Activated CD8-positive, alpha-beta memory T cell treated with anti-CD3 and anti-CD28 coated beads for 4 hours (primary cell): ENCODE data around the gene BBS9.
"Not testable (repeated sequence)": the region's sequence is repeated elsewhere in the genome, so short reads cannot be mapped to it uniquely, and the experiment has no call there.

Experiments used
- DNase-seq, 2 donors: peaks; one replicate each; pipeline ENCODE4 v3.0.0-alpha.2; 2020; ENCODE audit warnings: low read depth in 2 of 2

Gene BBS9

DNA sequence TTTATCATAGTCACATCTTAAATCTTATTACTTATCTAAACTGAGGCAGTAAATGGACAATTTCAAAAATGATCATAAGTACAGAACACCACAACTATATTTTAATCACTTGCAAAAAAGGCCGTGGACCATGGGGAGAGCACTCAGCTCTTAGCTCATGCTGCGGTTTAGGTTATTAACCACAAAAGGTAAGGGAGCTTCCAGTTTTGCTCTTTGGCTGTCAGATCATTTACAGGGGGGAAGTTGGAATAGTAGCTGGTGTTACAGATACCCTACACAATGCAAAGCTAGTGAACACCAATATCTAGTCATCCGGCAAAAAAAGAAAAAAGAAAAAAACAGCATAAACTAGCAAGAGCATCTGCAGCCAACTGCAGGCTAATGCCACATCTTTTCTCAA lies 147.0 kb downstream of the BBS9 start:
- DNase-seq: no peak

DNA sequence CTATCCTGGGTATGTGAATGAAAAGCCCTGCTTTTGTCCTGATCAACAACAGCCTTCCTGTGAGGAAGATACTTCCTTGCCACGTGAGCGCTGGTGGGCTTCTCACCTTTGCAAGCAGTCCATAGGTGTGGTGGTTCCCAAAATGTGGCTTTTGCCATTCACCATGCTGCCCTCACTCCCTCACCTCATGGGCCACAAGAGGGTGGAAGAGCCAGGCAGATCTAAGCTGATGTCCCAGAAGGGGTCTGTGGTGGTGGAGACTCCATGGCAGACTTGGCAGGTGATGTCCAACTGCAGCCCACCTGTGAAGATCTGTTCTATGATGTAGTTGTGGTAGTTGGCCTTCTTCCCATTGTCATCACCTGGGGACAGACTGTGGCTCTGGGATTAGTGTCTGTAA lies 147.4 kb downstream of the BBS9 start:
- DNase-seq: no peak

DNA sequence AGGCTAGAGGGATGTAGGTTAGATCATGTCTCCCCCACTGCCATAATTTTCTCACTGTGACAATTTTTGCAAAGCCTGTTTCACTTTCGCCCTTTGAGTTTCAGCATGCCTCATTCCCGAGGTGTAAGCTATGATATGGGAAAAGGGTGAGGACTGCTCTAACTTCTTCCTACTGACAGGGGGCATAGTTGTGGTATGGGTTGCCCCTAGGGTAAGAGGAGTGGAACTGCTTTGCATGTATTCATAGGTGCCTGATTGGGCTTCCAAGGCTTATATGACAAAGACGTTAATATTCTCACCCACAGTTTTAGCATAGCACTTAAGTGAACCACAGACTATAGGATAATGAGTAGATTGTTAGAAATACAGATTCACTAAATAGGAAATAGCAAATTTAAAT lies 148.7 kb downstream of the BBS9 start:
- DNase-seq: no peak

DNA sequence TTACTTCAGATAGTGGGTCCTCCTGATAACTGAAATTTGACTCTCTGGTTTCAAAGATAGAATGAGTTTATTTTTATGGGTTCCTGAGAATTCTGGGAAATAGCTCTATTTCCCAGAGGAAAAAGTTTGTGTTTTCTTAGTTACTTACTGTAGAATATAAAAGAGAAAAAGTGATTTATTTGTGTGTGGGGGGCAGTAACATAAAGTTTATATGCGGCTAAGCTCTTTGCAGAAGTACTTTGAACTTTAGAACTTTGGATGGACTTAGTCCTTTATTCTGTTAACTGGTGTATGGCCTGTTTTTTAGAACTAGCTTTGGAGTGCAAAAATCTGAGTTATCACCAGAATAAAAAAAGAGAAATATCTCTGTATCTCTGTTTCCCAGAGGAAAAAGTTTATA lies 157.1 kb downstream of the BBS9 start:
- DNase-seq: no peak

DNA sequence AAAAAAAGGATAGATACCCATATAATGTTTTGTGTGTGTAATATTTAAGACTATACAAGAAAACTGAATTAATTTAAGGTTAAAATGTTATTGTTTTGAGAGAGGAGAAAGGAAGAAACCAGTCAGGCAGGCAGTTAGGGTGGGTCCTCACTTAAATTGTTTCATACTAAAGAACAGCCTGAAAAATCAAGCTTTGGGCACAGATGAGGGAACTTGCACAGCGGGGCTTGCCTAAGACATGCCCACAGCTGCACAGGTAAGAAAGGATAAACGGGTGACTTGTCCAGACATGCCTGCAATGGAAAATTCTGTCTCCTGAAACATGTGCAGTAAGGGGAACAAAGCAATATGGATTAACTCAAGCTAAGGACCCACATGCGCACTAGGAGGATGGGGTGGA lies 158.4 kb downstream of the BBS9 start:
- no peak for DNase-seq

DNA sequence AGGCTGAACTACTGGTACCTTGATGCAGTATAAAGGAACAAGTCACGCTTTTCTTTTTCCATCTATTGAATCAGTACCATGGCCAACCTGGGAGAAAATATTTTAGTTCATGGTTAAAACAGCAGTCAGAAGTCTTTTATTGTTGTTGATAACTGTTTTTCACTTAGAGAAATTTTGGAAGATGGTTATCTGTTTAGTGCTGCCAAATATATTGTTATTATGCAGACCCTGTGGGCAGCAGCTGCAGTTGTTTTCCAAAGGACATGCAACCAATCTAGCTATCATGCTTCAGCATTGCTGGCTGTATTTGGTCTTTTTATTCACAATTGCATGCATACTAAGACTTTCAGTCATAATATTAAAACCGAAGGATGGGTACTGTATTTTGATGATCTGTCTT lies 169.5 kb downstream of the BBS9 start:
- DNase-seq: no peak

DNA sequence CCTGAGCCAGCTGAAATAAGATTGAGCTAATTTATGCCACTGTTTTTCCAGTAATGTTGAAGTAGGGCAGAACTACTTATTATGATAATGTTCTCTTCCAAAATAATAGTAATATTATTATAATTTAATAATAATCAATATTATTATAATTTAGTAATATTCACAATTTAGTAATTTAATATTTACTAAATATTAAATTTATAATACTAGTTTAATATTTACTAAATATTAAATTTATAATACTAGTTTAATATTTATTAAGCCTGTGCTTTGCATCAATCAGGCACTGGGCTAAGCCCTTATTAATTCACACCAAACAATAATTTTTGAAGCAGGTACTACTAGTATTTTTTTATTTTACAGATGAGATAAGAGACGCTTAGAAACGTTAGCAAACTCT lies 170.1 kb downstream of the BBS9 start:
- no peak for DNase-seq

DNA sequence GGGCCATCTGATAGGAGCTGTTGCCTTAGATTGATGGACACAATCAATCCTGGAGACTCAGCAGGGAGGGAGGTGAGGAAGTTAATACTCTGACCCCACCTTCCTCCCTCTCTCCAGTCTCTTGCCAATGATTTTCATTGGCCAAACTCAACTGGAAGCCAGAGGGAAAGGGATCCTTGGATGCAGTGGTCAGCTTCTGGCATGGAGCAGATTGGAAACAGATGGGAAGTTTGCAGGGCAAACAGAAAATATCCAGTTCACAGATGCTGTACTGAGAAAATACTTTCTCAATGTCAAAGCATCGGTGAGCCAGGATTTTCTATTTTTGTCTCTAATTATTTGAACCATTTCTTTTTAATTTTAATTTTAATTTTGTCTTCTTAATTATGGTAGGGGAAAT lies 170.8 kb downstream of the BBS9 start:
- DNase-seq: no peak

DNA sequence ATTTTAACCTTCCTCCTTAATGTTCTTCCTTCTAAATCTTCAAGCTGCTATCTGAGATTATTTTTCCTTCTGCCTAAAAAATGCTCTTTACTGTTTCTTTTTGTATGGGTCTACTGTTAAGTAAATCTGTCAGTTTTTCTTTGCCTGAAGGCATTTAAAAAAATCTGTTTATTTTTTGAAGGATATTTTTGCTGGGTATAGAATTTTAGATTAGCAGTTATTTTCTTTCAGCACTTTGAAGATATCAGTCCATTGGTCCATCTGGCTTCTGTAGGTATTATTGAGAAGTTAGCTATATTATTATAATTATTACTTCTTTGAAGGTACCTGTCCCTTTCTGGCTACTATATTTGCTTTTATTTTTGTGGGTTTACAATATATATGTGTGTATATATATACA lies 171.4 kb downstream of the BBS9 start:
- DNase-seq: no peak

DNA sequence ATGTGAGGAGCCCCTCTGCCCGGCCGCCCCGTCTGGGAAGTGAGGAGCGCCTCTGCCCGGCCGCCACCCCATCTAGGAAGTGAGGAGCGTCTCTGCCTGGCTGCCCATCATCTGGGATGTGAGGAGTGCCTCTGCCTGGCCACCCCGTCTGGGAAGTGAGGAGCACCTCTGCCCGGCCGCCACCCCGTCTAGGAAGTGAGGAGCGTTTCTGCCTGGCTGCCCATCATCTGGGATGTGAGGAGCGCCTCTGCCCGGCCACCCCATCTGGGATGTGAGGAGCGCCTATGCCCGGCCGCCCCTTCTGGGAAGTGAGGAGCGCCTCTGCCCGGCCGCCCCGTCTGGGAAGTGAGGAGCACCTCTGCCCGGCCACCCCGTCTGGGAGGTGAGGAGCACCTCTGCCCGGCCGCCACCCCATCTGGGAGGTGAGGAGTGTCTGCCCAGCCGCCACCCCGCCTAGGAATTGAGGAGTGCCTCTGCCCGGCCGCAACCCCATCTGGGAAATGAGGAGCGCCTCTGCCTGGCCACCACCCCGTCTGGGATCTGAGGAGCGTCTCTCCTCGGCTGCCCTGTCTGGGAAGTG lies 174.7 kb downstream of the BBS9 start:
- not testable (repeated sequence) for DNase-seq

DNA sequence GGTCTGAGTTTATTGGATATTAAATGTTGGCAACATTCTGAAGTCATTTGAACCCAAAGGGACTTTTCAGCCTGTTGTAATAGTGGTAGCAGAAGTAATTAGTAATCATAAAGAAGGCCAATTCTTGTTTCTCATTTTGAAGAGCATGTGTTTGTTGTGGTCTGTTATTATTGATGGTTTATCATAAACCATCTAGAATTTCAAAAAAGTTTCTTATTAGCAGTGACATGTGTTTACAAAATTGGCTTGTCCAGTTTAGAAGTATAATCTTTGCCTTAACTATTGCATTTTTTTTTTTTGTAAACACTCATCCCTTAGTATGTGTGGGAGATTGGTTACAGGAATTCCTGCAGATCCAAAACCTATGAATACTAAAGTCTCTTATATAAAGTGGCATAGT lies 177.8 kb downstream of the BBS9 start:
- DNase-seq: no peak

DNA sequence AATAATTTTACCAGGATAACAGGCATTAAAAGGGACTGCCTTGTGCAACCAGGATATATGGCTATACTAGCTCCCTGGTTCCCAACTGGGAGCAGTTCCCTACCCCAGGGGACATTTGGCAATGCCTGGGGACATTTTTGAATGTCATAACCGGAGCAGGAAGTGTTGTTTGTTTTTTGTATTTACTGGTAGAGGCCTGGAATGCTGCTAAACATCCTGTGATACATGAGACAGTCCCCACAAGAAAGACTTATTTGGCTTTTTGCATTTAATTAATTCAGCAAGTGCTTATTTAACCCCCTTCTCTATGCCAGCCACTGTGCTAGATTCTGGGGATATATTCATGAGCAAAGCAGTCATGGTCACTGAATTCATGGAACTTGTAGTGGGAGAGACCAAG lies 181.2 kb downstream of the BBS9 start:
- no peak for DNase-seq

DNA sequence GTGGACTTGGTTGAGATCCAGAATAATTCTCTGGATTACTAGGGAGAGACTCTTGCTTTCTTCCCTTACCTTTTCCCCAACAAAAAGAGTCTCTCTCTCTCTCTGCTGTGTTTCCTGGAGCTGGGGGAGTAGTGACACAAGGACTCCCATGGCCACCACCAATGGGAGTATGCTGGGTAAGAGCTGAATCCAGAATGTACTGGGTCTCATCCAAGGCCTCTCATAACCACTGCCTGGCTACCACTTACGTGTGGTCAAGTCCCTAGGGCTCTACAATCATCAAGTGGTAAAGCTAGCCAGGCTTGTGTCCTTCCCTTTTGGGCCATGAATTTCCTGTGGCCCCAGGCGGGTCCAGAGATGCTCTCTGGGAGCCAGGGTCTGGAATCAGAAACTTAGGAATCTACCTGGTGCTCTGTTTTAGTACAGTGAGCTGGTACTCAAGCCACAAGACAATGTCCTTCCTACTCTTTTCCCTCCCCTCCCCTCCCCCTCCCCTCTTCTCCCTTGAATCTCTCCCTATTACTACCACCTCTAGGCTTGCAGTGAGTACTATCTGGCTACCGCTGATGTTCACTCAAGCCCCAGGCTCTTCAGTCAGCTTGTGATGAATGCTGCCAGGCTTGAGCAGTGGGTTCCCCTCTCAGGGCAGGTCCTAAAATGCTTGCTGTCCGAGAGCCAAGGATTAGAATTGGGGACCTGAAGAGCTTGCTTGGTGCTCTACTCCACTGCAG lies 196.6 kb downstream of the BBS9 start:
- no peak for DNase-seq

DNA sequence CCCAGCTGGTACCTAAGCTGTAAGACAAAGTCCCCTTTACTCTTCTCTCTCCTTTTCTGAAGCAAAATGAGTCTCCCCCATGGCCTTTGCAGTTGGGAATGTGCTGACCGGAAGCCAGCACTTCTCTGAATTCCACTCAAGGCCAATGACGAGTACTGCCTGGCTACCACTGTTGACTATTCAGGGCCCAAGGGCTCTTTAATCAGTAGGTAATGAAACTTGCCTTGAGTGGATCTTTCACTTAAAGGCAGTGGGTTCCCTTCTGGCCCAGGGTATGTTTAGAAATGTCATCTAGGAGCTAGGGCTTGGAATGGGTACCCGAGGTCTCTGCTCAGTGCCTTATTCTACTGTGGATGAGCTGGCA lies 197.1 kb downstream of the BBS9 start:
- DNase-seq: no peak

DNA sequence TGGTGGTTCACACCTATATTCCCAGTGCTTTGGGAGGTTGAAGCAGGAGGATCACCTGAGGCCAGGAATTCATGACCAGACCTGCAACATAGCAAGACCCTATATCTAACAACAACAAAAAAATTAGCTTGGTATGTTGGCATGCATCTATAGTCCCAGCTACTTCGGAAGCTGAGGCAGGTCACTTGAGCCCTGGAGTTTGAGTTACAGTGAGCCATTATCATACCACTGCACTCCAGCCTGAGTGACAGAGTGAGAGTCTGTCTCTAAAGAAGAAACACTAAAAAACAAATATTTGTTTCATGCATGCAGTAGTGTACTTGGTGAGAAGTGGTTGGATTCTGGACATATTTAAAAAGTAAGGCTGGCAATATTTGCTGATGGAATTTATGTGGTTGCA lies 198.1 kb downstream of the BBS9 start:
- DNase-seq: no peak

DNA sequence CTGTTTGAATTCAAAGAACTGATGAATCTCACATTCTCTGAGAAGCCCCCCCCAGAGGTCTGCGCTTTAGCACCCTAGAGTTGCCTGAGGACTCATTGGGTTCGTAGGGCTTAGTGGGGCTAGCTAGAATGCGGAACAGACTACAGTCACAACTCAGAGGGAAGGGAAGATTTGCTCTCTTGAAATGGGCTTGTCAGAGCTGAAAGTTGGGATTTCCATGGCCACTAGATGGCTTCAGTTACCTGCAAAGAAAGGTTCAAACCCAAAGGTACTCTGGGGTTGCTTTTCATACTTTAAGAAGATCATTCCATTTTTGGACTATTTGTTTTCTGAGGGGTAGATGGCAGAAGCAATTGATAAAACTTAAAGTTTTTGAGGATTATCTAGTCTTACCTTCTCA lies 205.0 kb downstream of the BBS9 start:
- no peak for DNase-seq

DNA sequence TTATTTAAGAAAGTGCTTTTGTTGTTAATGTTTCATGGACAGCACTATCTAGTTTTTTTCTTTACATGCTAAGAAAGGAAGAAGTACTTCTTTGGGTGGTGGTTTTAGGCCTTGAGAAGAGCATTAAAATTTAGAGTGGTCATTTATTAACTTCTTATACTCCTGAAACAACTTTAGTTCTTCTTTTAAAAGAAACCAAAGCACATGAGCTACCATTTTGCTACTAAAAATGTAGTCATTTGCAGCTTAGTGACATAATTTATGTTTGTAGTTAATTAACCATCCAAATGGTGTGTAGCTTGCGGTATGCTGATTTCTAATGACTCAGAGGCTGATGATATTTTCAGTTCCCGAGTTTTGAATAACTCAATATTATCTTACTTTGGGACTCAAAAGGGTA lies 207.5 kb downstream of the BBS9 start:
- DNase-seq: no peak

DNA sequence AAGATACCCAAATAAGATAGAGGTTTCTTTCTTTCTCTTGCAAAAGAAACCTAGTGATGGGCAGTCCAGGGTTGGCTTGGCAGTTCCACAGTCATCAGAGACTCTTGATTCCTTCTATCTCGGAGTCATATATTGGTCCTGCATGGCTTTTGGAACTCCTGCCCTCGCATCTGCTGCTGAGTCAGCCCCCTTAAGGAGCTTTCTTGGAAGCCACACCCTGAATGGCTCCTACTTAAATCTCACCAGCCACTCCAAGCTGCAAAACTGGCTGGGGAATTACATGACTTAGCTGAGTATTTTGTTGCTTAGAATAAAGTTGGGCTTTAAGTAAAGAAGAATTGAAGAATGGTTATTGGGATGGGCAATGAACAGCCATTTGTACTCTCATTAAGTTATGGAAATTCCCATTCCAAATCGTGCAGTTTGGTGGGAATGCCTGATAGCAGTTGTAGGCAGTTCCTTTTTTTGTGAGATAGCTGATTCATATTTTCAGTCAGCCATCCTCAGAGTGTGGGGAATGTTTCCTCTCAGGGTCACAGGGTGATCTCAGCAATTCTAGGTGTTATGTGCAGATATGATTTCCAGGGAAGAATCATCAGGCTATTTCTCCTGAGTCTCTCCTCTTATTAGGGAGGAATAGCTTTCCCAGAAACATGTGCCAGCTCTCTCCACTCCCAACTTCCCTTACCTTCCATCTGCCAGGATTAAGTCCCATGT lies 209.9 kb downstream of the BBS9 start:
- no peak for DNase-seq

DNA sequence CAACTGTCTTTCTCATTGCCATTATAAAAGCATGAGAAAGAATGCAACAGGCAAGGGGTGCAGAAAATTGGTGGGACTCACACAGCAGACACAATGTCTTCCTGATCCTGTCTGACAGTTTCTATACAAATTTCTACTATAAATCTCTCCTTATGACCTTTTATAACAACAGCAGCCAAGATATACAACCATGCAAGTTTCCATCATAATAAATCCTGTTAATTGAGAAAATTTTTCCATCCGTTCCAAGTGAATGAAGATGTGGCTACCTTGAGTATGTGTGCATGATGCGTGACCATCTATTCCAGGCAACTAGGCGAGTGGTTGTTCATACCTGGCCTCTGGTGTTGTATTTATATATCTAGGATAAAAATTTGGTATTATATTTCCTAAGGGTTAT lies 216.7 kb downstream of the BBS9 start:
- DNase-seq: no peak

DNA sequence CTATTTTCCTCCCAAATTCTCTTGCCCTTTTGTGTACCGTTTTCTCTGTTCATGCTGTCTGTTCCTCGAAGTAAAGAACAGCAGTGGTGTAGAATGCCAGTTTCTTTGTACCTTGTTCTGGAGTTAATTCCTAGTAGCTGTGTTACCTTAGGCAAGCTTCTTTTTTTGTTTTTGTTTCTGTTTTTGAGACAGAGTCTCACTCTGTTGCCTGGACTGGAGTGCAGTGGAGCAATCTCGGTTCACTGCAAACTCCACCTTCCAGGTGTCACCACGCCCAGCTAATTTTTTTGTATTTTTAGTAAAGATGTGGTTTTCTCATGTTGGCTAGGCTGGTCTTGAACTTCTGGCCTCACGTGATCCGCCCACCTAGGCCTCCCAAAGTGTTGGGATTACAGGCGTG lies 221.2 kb downstream of the BBS9 start:
- no peak for DNase-seq

DNA sequence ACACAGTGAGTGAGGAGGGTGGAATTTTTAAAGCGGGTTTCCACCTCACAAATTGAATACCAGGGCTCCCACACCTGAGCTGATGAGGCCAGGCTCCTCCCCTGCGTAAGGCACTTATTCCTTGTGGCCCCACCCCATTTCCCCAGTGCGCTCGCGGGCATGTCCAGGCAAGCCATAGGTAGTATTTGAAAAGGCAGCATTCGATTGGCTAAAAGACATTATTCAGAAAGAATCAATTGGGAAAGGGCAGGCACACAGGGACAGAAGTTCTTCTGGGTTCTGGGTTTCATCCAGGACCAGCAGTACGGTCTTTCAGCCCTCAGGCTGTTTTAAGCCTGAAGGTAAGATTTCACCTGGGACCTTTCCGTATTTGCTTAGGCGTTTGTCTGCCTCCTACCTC lies 222.3 kb downstream of the BBS9 start:
- DNase-seq: no peak

DNA sequence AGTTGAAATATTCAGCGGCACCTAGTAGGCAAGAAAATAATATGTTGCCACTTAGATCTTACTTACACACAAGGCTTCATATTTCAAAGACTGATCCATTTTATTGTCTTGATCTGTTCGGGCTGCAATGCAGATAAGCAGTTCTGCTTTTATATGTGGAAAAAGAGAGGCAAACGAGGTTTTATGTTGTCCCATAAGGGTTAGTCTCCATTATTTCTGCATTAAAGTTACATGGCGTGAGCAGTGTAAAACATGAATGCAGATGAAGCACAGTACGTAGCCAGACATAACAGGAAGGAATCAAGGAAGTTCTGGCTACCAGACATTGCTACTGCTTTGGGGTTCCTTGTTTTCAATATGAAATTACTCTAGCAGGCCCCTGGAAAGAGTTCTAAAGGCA lies 224.8 kb downstream of the BBS9 start:
- DNase-seq: no peak

DNA sequence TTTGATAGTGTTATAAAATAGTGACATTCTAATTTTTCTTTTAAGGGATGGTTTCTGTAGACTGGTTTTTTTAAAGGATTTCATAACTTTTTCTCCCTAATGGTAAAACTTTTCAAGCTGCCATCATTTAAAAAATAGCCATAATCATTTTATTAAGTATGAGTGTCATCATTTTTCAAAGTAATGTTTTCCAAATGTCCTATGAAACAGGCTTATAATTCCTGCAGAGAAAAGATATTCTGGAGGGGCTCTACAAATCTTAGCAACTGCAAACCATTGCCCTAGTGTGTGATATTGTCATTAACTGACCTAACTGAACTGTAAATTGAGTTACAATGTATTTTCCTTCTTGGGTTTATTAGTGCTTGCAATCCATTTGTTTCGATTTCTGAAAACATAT lies 226.0 kb downstream of the BBS9 start:
- no peak for DNase-seq

DNA sequence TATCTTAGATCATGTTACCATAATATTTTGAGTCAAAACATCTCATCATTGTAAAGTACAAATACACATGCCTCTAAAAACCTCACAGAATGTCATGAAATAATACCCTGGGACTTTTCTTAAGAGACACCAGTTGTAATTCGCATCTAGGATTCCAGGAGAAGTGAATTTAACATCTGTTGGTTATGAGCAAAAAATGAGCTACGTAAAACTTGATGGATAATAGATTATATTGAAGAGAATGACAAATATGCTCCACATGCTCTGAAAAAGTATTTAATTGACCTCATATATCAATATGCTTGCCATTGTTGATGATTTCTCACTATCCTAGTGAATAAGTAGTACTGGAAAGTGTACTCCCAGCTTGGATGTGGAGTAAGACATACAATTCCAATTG lies 227.0 kb downstream of the BBS9 start:
- DNase-seq: no peak
